MG63 (cell line): ENCODE results near the gene NOX1. TPM values are rescaled to one million over a fixed set of nuclear protein-coding genes. Genes with fewer than 3 reads are reported as not detected.
"Not testable (repeated sequence)": the region's sequence is repeated elsewhere in the genome, so short reads cannot be mapped to it uniquely, and the experiment has no call there.

Source experiments
- DNase-seq: peaks from one replicate; pipeline ENCODE4 v3.0.0-alpha.2; 2020
- H3K27me3 ChIP-seq: fragments of 250-450 bp; sonication (Bioruptor Pico); 2 replicates; pipeline ENCODE4 v1.5.1; 2020; ENCODE audit warnings: mild to moderate bottlenecking, moderate library complexity
- H3K36me3 ChIP-seq: fragments of 250-450 bp; sonication (Bioruptor Pico); 2 replicates; pipeline ENCODE4 v1.5.1; 2020; ENCODE audit warnings: mild to moderate bottlenecking, moderate library complexity
- H3K4me3 ChIP-seq: fragments of 250-450 bp; sonication (Bioruptor Pico); 2 replicates; pipeline ENCODE4 v1.5.1; 2020; ENCODE audit warnings: mild to moderate bottlenecking, moderate library complexity
- H3K9me3 ChIP-seq: fragments of 250-450 bp; sonication (Bioruptor Pico); 2 replicates; pipeline ENCODE4 v1.5.1; 2020; ENCODE audit warnings: mild to moderate bottlenecking, moderate library complexity
- total RNA-seq: library from RNA; depleted of rRNA; stranded (reverse); fragments of >200 nt; shearing (Covaris generic); gene quantifications from 2 replicates; pipeline ENCODE4 v1.2.3, GENCODE V29; 2014; ENCODE audit warnings: low replicate concordance

The NOX1 gene
- total RNA-seq, 1 experiment from 2014 or later, result not detected

DNA sequence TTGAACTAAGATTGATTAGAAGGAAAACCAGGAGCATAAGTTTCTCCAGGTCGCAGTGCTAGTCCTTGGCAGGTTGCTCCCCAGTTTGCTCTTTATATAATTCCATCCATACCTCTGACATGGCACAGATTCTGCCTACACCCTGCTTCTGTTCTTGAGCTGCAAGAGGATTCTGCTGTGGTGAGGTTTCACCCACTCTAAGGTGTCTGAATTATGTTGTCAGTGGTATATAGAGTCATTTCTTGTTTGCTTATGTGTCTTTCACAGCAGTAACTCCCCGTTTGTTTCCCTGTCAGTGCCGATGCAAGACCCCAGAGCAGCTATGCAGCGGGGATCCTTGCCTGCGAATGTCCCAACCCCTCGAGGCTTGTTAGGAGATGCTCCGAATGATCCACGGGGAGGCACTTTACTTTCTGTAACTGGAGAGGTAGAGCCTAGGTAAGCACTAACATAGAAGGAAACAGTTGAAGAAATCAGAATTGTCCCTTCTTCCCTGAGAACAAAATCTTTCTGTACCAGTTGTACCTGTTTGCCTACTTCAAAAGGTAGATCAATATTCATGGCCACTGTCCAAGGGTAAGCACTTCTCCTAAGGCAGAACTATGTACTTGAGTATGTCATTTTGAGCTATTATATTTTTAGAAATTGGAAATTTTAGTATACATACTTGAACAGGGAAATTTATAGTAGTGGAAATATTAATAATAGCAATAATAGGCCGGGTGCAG lies 42.8 kb downstream of the NOX1 start:
- DNase-seq, result no peak
- H3K36me3 ChIP-seq, result peaks cover 9% of the 10 kb centered on the region

DNA sequence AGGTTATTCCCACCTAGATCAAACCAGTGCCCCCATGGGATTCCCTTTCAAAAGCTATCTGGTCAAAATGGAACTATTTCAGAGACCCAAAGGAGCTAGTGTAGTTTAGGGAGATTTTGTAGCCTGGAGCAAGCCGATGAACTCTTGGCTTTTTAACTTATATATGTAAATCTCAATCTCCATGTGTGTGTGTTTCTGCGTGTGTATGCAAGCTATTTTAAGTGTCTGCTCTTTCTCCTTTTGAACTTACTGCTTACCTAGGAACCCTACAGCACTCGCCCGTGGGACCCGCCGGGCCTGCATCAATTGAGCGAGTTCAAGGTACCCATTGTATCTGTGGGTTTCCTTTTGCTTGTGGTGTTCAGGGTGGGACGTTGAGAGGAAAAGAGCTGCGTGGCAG lies 43.6 kb downstream of the NOX1 start:
- Histone ChIP-seq H3K4me3 (no peak overlapping the region), H3K9me3 (no peaks in the 10 kb centered on the region), H3K27me3 (no peaks in the 10 kb centered on the region), H3K36me3 (peaks cover 9% of the 10 kb centered on the region)
- no peak for DNase-seq

More for the DNA sequence above, 42.8 kb downstream of the NOX1 start:
- H3K4me3 ChIP-seq, result no peak overlapping the region
- no peaks in the 10 kb centered on the region for H3K27me3 ChIP-seq
- no peaks in the 10 kb centered on the region for H3K9me3 ChIP-seq

DNA sequence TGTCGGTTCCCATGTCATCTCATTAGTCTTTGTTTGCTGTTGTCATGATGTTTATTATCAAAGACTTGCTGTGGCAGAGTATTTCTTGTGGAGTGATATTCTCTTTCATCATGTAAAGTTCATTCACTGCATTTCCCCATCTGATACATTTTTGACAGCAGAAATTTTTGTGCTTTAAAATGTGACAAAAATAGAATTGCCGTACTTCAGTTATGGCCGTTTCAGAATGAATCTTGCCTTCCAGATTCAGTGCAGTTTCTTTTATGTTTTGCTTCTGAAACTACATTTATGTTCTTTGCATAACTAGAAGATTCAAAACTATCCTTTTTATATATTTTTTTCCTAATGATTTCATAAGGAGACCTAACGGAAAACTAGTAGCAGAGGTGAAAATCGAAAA lies 44.0 kb downstream of the NOX1 start:
- peaks cover 9% of the 10 kb centered on the region for H3K36me3 ChIP-seq
- H3K4me3 ChIP-seq, result no peak overlapping the region
- DNase-seq, result no peak
- no peaks in the 10 kb centered on the region for H3K9me3 ChIP-seq
- no peaks in the 10 kb centered on the region for H3K27me3 ChIP-seq

DNA sequence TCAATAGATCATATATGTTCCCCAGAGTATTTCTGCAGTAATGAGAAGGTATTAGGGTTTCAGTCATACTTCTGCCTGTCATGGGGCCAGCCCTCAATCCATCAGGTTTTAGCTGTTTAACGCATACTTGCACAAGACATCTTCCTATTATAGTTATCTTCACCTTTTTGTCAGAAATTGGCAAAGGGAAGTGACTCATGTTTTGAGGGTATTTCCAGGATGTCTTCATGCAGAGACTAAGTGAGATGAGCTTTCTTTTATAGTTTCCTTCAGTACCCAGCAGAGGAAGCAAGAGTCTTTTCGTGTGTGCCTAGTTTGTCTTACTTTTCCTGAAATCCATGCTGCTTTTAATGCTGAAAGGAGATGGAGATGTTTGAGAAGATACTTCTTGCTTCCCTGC lies 44.4 kb downstream of the NOX1 start:
- Histone ChIP-seq H3K4me3 (no peak overlapping the region), H3K36me3 (peaks cover 9% of the 10 kb centered on the region), H3K9me3 (no peaks in the 10 kb centered on the region), H3K27me3 (no peaks in the 10 kb centered on the region)
- no peak for DNase-seq

DNA sequence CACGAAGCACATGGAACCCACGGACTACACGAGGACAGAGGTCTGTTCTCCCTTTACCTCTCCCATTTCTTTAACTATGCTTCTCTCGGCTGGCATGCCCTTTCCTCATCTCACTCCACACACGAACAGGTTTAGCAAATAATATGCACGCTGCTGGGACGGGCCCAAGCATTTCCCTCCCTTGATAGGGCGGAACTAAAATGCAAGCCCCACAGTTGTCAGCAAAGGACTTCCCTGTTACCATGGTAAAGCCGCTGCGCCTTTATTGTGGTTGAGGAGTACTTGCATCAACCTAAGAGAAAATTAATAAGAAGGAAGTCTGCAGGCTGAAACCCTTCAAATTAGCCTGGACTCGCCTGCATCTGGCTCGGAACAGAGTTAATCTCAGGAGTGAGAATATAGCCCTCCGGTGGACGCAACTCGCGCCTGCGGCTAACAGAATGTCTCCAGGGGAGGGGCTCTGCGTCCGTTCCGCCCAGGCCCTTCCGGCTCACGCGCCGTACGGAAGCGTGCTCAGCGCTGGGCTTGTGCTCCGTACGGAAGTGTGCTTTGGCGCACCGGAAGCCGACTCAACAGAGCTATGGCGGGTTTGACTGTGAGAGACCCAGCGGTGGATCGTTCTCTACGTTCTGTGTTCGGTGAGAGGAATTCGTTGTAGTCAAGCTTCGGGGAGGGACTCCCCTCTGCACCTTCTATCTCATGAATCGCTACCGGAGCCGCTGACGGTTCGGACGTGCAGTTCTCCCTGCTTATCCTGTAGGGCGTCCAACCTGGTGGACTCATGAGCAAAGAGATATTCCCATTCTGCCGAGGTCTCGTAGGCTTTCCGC lies 54.1 kb downstream of the NOX1 start, which contains the start of gene CSTF2:
Gene CSTF2, plus strand, starts transcription at position 555 of the 830 bp plus-strand sequence. Its CDS starts 26 bp downstream, at position 581.
- H3K27me3 ChIP-seq, result no peaks in the 10 kb centered on the region
- DNase-seq, result peak; percentile 83
- H3K36me3 ChIP-seq, result no peaks in the 10 kb centered on the region; the same call in 1 of the 2 replicates
- H3K4me3 ChIP-seq, result peak within 1 kb of the TSS; percentile 77
- H3K9me3 ChIP-seq, result no peaks in the 10 kb centered on the region

DNA sequence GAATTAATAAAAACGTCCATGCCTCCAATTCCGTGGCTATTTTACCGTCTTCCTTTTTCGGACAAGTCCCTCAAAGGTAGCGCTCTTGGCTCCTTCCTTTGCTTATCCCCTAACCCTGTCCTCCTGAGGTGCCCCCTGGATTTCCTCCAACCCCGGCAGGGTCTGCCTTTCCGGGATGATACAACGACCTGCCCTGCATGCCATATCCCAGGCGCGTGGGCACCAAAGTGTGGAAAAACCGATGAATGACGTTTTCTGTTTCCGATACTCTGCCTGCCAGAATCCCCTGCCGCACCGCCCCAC lies 54.7 kb downstream of the NOX1 start:
- Histone ChIP-seq H3K27me3 (no peaks in the 10 kb centered on the region), H3K4me3 (peak overlapping the region; percentile 77), H3K36me3 (no peaks in the 10 kb centered on the region; the same call in 1 of the 2 replicates), H3K9me3 (no peaks in the 10 kb centered on the region)
- DNase-seq, result no peak

DNA sequence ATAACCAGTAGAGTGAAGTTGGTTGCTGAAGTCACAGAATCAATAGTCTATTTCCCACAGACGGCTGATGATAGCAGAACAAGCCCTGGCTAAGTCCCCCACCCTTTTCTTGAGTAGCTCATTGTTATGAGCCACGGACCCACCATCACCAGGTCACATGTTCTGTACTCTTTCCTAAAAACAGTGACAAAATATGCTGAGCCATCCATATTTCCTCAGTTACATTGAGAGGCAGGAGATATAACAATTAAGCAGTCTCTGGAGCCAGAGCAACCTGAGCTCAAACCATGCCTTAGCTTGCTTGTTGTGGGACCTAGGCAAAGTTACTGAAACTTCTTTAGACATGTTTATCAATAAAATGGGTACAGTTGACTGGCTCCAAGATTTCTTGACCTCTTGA lies 56.8 kb downstream of the NOX1 start:
- DNase-seq, result no peak
- H3K9me3 ChIP-seq, result no peaks in the 10 kb centered on the region
- no peaks in the 10 kb centered on the region for H3K27me3 ChIP-seq
- no peaks in the 10 kb centered on the region; the same call in 1 of the 2 replicates for H3K36me3 ChIP-seq
- H3K4me3 ChIP-seq, result no peak overlapping the region

DNA sequence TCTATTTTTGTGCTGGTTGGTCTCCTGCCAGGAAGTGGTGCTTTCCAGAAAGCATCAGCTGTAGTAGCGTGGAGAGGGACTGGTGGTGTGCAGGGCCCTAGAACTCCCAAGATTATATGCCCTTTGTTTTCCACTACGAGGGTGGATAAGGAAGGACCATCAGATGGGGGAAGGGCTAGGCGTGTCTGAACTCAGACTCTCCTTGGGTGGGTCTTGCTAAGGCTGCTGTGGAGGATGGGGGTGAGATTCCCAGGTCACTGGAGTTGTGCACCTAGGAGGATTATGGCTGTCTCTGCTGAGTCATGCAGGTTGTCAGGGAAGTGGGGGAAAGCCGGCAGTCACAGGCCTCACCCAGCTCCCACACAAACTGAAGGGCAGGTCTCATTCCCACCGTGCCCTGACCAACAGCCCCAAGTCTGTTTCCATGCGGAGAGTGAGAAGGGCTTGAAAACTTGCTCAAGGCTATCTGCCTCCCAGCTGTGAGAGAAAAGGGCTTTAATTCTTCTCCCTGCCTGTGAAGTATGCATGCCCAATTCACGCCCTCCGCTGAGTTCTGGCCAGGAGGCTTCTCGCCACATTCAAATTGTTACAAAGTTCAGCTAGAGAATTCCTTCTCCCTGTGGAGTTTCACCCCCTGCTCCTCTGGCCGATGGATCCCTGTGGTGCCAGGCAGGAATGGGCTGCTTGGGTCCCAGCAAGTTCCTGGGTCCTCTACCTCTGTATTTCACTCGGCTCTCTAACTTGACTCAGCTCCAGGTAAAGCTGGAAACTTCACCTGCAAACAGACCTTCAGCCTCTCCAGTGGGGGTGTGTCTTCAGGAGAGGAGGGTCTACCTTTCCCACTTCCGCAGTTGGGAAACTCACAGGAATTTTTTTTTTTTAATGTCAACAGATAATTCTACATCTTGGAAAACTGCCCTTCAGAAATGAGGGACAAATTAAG lies 61.7 kb downstream of the NOX1 start:
- Histone ChIP-seq H3K36me3 (no peaks in the 10 kb centered on the region), H3K4me3 (no peak overlapping the region), H3K9me3 (no peaks in the 10 kb centered on the region), H3K27me3 (no peaks in the 10 kb centered on the region)
- DNase-seq, result no peak

DNA sequence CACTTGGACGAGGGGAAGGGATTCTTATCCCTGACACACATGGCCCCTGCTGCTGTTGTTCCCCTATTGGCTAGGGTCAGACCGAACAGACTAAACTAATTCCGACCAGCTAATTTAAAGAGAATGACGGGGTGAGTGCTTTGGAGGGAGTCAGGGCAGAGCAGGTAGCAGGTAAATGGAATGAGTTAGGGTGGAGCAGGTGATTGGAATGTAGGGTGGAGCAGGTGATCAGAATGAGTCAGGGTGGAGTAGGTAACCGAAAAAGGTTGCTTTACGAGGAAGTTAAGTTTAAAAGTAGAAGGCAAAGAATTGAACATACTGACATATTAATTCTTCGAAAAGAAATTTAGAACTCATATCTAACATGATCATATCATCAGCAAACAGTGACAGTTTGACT lies 65.9 kb downstream of the NOX1 start:
- H3K27me3 ChIP-seq, DNase-seq, H3K36me3 ChIP-seq, H3K4me3 ChIP-seq, H3K9me3 ChIP-seq: not testable (repeated sequence)

DNA sequence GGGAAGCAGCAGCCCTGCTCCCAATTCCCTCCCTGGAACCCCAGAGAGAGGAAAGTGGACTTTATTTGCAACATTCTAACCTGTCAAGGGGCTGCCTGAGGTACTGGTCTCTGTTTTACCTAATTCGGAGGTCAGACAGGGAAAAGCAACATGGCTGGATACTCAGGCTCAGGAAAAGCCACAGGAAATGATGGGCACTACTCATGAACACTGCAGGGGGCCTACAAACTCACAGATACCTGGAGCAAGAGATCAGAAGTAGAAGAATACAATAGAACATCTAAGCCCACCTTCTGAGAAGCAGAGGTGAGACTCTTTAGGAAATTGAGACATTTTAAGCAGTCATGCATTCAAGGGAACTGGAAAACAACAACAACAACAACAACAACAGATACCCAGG lies 69.4 kb downstream of the NOX1 start:
- DNase-seq, result no peak
- no peaks in the 10 kb centered on the region for H3K36me3 ChIP-seq

DNA sequence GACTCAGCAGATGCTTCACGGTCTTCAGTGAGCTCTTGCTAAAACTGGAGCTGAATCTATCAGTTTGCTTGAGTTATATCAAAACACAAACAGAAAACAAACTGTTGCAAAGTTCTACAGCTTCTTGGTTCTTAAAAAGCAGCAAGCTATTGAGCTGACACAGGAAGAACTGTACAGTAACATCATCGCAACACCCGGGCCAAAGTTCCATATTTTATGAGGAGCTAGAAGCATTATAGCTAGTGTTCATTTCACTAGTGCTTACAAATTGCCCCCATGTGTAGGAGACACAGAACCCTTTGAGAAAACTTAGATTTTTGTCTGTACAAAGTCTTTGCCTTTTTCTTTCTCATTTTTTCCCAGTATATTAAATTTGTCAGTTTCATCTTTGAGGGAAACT lies 71.3 kb downstream of the NOX1 start:
- Histone ChIP-seq H3K27me3 (no peaks in the 10 kb centered on the region), H3K4me3 (no peak overlapping the region), H3K36me3 (no peaks in the 10 kb centered on the region), H3K9me3 (no peaks in the 10 kb centered on the region)
- DNase-seq, result no peak

More for the DNA sequence above, 69.4 kb downstream of the NOX1 start:
- H3K9me3 ChIP-seq, result no peaks in the 10 kb centered on the region
- no peaks in the 10 kb centered on the region for H3K27me3 ChIP-seq
- no peak overlapping the region for H3K4me3 ChIP-seq

DNA sequence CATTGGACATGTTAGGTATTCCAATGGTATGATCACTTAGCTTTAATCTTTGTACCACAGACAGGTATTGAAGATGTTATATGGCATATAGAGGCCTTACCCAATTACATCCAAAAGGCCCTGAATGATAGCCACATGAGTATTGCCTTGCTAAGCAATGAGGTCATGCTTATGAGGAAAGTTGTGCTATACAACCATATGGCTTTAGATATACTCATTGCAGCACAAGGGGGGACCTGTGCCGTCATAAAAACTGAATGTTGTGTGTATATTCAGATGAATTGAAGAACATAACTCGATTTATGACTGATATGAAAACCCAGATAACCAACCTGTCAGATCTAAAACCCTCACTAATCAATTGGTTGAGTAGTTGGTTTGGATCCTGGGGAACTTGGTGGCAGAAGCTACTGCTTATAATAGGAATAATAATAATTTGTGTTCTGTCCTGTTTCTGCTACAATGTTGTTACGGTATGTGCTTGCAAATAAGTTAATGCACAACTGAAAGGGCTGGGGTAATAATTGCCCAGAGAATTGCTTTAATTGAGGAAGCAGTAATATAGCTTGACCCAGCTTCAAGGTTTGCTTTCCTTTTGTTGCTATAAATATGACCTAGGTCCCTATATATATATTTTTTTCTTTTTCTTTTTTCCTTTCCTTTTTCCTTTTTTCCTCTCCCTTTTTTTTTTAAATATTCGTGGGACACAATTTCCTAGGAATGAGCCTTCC lies 75.5 kb downstream of the NOX1 start:
- Histone ChIP-seq H3K36me3 (no peaks in the 10 kb centered on the region), H3K4me3 (no peak overlapping the region), H3K27me3 (no peaks in the 10 kb centered on the region), H3K9me3 (no peaks in the 10 kb centered on the region)
- no peak for DNase-seq

DNA sequence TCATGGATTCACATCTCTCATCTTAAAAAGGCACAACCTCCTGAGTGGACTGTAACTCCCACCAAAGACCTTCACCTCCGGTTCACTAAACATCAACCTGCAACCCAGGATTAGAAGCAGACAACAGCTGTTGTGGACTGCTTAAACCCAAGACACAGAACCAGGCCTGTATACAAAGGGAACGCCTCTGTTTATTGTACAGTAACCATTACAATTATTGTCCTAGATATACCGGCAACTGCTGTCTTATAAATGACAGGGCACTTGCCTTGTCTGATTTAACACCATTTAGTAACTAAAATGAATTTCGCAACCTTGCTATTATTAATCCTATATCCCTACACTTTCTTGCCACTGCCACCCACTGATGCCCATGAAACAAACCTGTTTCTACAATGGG lies 76.8 kb downstream of the NOX1 start:
- no peaks in the 10 kb centered on the region for H3K36me3 ChIP-seq
- H3K9me3 ChIP-seq, result no peaks in the 10 kb centered on the region
- no peak for DNase-seq
- no peaks in the 10 kb centered on the region for H3K27me3 ChIP-seq
- H3K4me3 ChIP-seq, result no peak overlapping the region

DNA sequence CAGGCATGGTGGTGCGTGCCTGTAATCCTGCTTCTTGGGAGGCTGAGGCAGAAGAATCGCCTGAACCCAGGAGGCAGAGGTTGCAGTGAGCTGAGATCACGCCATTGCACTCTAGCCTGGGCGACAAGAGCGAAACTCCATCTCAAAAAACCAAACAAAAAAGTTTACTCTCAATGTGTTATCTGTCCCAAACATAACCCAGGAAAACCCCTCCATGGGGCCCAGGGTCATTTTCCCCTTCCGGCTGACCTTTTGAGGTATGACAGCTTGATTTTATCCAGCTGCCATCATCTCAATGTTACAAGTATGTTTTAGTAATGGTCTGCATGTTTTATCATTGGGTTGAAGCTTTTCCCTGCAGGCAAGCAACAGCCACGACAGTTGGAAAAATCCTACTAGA lies 77.8 kb downstream of the NOX1 start:
- H3K4me3 ChIP-seq, H3K36me3 ChIP-seq, H3K27me3 ChIP-seq, DNase-seq, H3K9me3 ChIP-seq: not testable (repeated sequence)
